Measurements from ENCODE around the gene HNF1B.

The HNF1B gene

GRCh38 chr17:37761059-37761458 is 16.2 kb upstream of the HNF1B start:
- no peak for DNase-seq (ENCODE audit: low spot score)

- DNase-seq (ENCODE audit: low spot score): no peak
Measured at GRCh38 chr17:37759014-37759637, 14.3 kb upstream of the HNF1B start.

- DNase-seq (ENCODE audit: low spot score): no peak
Measured at GRCh38 chr17:37756051-37756450, 11.2 kb upstream of the HNF1B start.

GRCh38 chr17:37755455-37755854 is 10.6 kb upstream of the HNF1B start:
- DNase-seq (ENCODE audit: low spot score): no peak

DNA sequence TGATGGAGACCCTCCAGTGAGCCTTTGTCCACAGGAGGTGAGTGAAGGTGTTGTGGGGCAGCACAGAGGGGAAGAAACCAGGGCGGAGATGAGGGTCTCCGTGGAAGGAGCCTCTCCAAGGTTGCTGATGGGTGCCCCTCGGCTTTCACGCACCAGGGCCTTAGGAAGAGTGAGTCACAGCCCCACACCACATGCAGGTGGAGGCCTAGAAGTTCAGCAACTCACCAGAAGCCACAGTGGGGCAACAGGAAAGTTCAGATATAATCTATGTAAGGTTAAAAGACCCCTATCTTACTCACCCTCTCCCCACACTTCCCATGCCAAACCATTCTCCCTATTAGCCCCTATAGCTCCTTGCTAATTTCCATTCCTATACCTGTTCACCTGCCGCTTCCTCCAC is 9.5 kb upstream of the HNF1B start:
- no peak for DNase-seq (ENCODE audit: low spot score)

GRCh38 chr17:37752482-37752881 is 7.6 kb upstream of the HNF1B start:
- no peak for DNase-seq (ENCODE audit: low spot score)

DNA sequence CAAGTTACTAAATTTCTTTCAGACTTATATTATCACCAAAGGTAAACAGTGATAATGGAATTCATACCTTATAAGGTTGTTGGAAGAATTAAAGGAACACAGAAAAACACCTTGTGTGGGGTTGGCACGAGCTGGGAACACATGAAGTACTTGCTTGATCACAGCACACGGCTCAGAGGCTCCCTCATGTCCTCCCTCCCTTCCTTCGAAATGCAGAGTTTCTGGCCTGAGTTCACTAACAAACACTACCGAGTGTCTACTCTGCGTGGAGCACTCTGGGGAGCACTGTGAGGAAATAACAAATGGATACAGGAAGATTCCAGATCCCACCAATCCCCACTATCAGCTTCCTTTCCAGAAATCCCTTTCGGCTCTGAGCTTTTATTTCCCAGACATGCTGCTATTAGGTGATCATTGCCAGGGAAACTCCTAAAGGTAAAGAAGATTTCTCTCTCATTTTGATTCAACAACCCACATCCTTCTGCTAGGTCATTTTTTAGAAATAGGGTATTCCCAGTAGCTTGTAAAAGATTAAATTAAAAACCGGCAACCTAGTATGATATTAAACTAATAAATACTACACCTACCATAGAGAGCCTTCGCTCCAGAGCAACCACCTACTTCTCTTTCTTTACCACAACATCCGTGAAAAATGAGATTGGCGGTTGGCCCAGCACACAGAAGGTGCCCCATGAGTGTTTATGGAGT is 6.1 kb upstream of the HNF1B start:
- no peak for DNase-seq (ENCODE audit: low spot score)

- DNase-seq (ENCODE audit: low spot score): no peak
Measured at GRCh38 chr17:37750292-37750691, 5.4 kb upstream of the HNF1B start.

DNA sequence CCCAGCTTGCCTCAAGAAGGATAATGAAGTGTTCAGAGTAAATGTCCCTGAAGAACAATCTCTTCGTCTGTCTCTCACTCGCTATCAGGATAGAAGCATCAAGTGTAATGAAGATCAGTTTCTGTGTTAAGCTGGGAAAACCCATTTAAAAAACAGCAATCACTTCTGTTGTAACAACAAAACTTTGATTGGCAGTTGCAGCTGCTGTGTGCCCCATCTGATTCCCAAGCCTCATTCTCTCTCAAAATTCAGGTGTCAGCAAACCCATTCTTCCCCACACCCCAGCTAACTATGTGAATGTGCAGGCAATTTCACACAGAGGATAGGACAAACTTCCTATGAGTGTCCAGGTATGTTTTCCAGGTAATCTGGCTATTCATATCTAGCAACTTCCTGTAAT is 2.4 kb upstream of the HNF1B start:
- no peak for DNase-seq (ENCODE audit: low spot score)

DNA sequence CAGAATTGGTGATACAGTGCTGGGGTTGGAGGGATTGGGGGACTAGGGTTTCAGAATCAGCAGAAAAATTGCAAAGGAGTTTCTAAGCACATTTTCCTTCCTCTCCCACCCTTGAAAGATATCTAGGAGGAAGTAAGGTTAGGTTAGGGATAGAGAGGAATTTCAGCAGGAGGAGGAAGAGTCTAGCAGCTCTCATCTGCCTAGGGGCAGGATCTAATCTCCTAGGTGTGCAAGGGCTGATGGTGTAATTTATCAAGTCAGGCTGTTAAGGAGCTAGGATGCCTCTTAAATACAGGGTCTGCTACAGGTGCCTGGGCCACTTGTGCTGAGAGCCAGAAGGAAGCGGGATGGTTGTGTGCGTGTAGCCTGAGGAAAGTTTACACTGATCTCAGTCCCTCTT is 1.8 kb upstream of the HNF1B start:
- DNase-seq (ENCODE audit: low spot score): no peak

DNA sequence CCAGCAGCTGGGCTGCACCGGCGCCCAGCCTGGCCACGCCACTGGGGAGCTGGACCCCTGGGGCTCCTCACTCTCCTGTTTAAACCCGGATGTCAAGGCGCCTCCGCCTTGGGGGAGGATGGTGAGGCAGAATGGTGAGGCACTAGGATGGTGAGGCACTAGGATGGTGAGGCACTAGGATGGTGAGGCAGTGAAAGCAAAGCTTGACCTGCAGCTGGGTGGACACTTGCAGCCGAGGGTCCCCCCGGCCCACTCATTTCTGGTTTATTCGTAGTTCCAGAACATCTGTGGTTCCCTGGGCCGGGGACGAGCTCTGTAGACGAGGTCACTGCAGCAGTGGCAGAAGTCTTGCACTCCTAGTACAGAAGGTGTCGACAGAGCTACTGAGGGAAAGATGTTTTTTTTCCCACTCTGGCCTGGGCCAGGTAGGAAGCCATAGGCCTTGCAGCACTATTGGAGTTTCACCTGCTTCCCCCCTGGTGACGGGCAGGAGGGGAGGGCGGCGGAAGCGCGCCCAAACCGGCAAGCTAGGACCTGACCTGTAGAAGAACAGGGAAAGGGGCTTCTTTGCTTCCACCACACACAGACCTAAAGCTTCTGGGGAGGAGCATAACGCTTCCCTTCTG is 1.1 kb upstream of the HNF1B start:
- DNase-seq (ENCODE audit: low spot score): no peak

- DNase-seq (ENCODE audit: low spot score): no peak
Measured at GRCh38 chr17:37744633-37744927, 279 bp downstream of the HNF1B start.

DNA sequence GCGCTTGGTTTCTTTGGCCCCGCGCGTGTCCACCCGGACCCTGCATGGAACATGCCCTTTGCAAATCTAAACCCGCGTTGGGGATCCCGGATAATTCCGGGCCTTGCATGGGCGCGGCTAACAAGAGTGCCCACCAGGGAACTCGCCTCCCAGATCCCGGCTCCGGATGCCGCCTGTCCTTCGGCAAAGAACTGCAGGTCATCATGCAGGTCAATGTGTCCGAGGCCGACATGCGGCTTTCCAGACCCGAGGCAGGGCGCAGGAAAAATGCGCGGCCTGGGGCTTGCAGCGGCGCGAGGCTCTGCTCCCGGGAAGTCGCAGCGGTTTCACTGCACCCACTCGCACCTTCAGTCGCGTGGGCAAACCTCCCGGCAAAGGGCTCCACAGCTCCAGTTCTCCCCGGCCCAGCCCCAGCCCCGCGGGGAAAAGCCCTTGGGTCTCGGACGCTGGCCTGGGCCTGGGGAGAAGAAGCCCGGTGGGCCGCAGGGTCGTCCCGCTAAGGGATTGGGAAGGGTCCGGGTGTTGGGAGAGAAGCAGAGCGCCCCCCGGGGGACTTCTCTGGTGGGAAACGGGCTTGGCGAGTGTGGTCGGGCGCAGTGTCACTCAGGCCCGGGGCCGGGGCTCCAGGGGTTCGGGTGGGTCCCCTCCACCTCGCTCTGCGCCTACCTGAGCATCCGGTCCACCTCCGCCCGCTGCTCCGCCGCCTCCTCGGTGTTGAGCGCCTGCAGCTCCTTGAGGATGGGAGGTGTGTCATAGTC is 805 bp downstream of the HNF1B start:
- DNase-seq (ENCODE audit: low spot score): peak; percentile 69

DNA sequence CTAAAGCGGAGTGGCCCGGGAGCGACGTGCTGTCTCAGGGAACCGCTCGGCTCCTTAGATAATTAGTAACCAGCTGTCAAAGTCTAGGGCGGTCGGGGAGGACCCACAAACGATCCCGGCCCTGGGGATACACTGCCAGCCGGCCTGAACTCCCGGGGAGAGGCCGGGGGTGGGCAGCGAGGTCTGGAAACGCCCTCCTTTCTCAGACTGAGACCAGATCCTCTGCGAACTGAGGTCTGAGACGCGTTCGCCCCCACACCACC is 1.3 kb downstream of the HNF1B start:
- peak; percentile 67 for DNase-seq (ENCODE audit: low spot score)

- peak; percentile 43 for DNase-seq (ENCODE audit: low spot score)
Measured at GRCh38 chr17:37742762-37743611, 1.9 kb downstream of the HNF1B start.

- no peak for DNase-seq (ENCODE audit: low spot score)
Measured at GRCh38 chr17:37742116-37742761, 2.6 kb downstream of the HNF1B start.

GRCh38 chr17:37741341-37742115 is 3.3 kb downstream of the HNF1B start:
- no peak for DNase-seq (ENCODE audit: low spot score)

- DNase-seq (ENCODE audit: low spot score): no peak
Measured at GRCh38 chr17:37740915-37741314, 3.9 kb downstream of the HNF1B start.

- no peak for DNase-seq (ENCODE audit: low spot score)
Measured at GRCh38 chr17:37737971-37738370, 6.9 kb downstream of the HNF1B start.

- no peak for DNase-seq (ENCODE audit: low spot score)
Measured at GRCh38 chr17:37737081-37737480, 7.8 kb downstream of the HNF1B start.

DNA sequence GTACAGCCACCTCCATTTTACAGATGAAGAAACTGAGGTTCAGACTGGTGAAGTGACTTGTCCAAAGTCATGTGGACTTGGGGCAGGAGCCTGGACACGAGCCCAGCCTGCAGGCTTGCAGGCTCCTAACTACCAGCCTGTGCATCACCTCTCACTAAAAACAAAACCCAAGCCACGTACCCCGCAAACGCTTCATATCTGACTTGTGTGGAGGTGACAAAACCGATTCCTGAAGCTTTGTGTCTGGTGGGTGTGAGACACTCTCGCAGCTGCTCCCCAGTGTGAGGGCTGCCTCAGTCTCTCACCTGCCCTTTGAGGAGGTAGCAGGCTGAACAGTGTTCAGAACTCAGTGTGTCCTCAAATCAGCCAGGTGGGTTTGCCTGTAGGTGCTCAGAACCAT is 8.4 kb downstream of the HNF1B start:
- no peak for DNase-seq (ENCODE audit: low spot score)

Measured in HuH-7 (cell line).